ENCODE results near the gene NEDD4L. TPM values are rescaled to one million over a fixed set of nuclear protein-coding genes. Genes with fewer than 3 reads are reported as not detected.

NEDD4L gene
- total RNA-seq, 1 donor from 2014 or later, result 135 TPM

DNA sequence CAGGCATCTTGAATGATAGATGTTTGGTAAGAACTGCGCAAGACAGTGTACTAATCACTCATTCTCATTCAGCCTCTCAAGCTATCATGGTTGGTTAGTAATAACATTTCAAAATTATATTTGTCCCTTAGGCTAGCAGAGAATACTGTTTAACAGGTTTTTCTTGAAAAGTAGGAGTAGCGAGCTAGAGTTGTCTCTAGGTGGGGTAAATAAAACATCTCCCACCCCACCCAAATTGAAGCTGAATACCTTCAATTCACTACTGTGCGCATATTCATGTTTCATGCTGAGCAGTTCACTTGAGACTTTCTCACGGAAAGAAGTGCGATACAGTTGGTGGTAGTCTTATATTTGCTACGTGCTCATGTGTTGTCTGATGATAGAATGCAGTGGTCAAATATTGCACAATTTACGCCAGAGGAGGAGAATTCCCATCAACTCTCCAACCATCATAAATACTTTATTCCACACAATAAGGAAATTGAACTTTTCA is 49.3 kb downstream of the NEDD4L start:
- TF ChIP-seq, protein P1, sequence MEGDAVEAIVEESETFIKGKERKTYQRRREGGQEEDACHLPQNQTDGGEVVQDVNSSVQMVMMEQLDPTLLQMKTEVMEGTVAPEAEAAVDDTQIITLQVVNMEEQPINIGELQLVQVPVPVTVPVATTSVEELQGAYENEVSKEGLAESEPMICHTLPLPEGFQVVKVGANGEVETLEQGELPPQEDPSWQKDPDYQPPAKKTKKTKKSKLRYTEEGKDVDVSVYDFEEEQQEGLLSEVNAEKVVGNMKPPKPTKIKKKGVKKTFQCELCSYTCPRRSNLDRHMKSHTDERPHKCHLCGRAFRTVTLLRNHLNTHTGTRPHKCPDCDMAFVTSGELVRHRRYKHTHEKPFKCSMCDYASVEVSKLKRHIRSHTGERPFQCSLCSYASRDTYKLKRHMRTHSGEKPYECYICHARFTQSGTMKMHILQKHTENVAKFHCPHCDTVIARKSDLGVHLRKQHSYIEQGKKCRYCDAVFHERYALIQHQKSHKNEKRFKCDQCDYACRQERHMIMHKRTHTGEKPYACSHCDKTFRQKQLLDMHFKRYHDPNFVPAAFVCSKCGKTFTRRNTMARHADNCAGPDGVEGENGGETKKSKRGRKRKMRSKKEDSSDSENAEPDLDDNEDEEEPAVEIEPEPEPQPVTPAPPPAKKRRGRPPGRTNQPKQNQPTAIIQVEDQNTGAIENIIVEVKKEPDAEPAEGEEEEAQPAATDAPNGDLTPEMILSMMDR (IDR thresholded peaks at IDR 0.05; ENCODE audit: unreplicated experiment), result no peak
- no peak overlapping the region for H3K4me3 Mint-ChIP-seq
- H3K27ac Mint-ChIP-seq, result peak overlapping the region; percentile 67
- H3K36me3 Mint-ChIP-seq, result peaks cover 11% of the 10 kb centered on the region
- H3K27me3 Mint-ChIP-seq (ENCODE audit: low read depth), result no peaks in the 10 kb centered on the region
- DNase-seq (ENCODE audit: low spot score in 2 of 2, unreplicated experiment in 2 of 2), result no peak
- peaks cover 4% of the 10 kb centered on the region for H3K9me3 Mint-ChIP-seq
- H3K4me1 Mint-ChIP-seq, result peaks cover 58% of the 10 kb centered on the region

DNA sequence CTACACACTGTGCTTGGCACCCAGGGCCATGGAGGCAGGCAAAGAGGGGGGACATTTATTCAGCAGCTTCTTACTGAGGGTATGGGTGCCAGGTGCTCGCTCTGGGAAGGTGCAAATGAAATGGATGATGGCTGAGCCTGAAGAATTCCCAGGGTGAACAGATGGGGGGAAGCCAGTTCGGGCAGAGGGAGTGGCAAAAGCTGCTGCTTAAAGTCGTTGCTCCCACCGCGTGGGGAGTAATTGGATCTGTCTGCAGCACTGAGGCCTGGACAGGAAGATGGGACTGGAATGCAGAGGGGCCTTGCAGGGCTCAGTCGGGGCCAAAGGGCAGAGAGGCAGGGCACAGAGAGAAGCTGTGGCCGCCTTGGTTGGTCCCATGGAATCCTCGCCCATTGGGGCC is 51.2 kb downstream of the NEDD4L start:
- H3K4me1 Mint-ChIP-seq, result peaks cover 64% of the 10 kb centered on the region
- H3K27ac Mint-ChIP-seq, result peak overlapping the region; percentile 54
- no peaks in the 10 kb centered on the region for H3K27me3 Mint-ChIP-seq (ENCODE audit: low read depth)
- H3K9me3 Mint-ChIP-seq, result peaks cover 1% of the 10 kb centered on the region
- peaks cover 6% of the 10 kb centered on the region for H3K36me3 Mint-ChIP-seq
- TF ChIP-seq, protein P1 (IDR thresholded peaks at IDR 0.05; ENCODE audit: unreplicated experiment), result no peak
- H3K4me3 Mint-ChIP-seq, result no peak overlapping the region
- DNase-seq (ENCODE audit: low spot score in 2 of 2, unreplicated experiment in 2 of 2), result no peak

DNA sequence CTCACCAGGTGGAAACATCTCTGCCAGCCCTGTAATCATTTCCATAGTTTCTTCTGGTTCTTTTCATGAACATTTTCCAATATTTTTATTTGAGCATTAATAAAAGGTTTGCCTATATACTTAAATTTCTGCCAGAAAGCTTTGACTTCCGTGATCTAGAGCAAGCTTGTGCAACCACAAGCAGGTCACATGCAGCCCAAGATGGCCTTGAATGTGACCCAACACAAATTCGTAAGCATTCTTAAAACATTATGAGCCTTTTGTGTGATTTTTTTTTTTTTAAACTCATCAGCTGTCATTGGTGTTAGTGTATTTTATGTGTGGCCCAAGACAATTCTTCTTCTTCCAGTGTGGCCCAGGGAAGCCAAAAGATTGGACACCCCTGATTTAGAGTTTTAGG is 51.6 kb downstream of the NEDD4L start:
- no peak overlapping the region for H3K4me3 Mint-ChIP-seq
- peaks cover 68% of the 10 kb centered on the region for H3K4me1 Mint-ChIP-seq
- H3K36me3 Mint-ChIP-seq, result peaks cover 5% of the 10 kb centered on the region
- TF ChIP-seq, protein P1 (IDR thresholded peaks at IDR 0.05; ENCODE audit: unreplicated experiment), result no peak
- DNase-seq (ENCODE audit: low spot score in 2 of 2, unreplicated experiment in 2 of 2), result no peak
- no peaks in the 10 kb centered on the region for H3K27me3 Mint-ChIP-seq (ENCODE audit: low read depth)
- no peaks in the 10 kb centered on the region for H3K9me3 Mint-ChIP-seq
- H3K27ac Mint-ChIP-seq, result no peak overlapping the region

DNA sequence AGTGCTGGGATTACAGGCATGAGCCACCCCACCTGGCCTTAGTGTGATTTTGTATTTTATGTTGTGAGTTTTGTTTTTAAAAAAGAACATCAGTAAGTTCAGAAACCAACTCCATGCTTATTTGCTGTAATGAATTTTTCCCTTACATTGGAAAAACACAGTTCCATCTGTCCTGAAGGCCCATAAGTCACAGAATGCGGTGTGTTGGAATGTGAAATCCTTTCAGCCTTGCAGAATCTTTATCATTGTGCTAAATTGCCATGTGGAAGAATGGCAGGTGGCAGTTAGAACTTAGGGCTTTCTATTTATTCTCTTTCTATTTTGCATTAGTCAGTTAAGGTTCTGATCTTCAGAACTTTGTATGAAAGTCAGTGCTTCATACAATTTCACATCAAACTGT is 52.6 kb downstream of the NEDD4L start:
- TF ChIP-seq, protein P1 (IDR thresholded peaks at IDR 0.05; ENCODE audit: unreplicated experiment), result no peak
- Mint-ChIP-seq H3K36me3 (peaks cover 1% of the 10 kb centered on the region), H3K4me3 (no peak overlapping the region), H3K27me3 (ENCODE audit: low read depth) (no peaks in the 10 kb centered on the region), H3K27ac (peak overlapping the region; percentile 82), H3K9me3 (no peaks in the 10 kb centered on the region), H3K4me1 (peaks cover 73% of the 10 kb centered on the region)
- DNase-seq (ENCODE audit: low spot score in 2 of 2, unreplicated experiment in 2 of 2), result no peak

DNA sequence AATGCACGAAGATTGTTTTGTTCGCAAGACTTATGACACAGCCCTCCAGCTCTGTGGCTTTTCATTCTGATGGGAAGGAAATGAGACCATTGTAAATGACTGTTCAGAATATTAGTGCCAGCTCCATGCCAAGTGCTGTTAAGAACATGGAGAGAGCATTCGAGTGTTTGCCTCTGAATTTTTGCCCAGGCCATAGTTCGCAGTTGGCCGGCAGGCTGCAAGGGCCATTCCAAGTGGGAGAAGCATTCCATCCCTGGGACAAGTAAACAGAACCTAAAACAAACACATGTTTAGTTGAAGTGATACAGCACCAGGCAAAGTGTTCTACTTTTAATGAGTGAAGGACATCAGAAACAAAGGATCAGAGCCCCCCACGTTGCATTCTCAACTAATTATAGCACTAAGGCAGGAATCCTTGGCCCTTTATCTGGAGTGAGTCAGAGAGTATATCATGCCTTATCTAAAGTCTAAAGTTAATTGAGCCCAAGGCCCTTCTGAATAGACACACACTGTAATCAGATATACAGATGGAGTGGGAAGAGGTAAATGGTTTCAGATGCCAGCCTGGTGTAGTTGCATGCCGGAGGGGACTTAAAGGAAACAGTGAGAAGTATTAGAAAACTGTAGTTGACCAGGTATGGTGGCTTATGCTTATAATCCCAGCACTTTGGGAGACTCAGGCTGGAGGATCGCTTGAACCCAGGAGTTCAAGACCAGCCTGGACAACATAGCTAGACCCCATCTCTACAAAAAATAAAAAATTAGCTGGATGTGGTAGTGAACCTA is 53.3 kb downstream of the NEDD4L start:
- Mint-ChIP-seq H3K27me3 (ENCODE audit: low read depth) (no peaks in the 10 kb centered on the region), H3K4me1 (peaks cover 74% of the 10 kb centered on the region), H3K9me3 (no peaks in the 10 kb centered on the region), H3K4me3 (no peak overlapping the region), H3K36me3 (peaks cover 1% of the 10 kb centered on the region), H3K27ac (peak overlapping the region; percentile 82)
- no peak for DNase-seq (ENCODE audit: low spot score in 2 of 2, unreplicated experiment in 2 of 2)
- TF ChIP-seq, protein P1 (IDR thresholded peaks at IDR 0.05; ENCODE audit: unreplicated experiment), result no peak
